ENCODE results near the gene ZDHHC14.

DNA sequence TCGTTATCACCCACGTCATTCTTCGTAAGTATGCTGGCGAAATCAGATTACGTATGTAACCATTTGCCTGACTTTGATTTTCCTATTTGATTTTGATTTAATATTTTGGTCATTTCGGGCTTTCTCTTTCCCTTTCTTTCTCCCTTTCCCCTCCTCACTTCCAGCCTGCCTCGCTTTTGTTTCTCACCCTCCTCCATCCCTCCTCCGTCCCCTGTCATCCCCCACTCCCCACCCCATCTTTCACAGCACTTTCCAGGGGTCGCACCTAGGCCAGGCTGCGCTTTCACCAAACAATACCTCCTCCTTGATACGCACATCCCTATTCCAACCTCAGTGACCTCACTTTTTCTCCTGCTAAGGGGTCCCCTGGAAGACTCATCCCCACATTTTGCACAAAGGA is 247.5 kb downstream of the ZDHHC14 start:
- TF ChIP-seq CTCF (IDR thresholded peaks at IDR 0.05): no peak
- TF ChIP-seq POLR2A (IDR thresholded peaks at IDR 0.05): no peak
